WTC11 (cell line): ENCODE data around the gene ELP4. TPM values are rescaled to one million over a fixed set of nuclear protein-coding genes. Genes with fewer than 3 reads are reported as not detected.

Source experiments
- ATAC-seq: fragments of 200-7000 bp; cut with Tn5 transposase; 2 replicates; pipeline ENCODE4 v1.10.0; 2021; ENCODE audit warnings: mild to moderate bottlenecking, moderate library complexity
- CTCF ChIA-PET: fragments of 300-600 bp; sonication (Branson Sonifier 250); formaldehyde crosslinking; loops from one replicate; lab custom pipeline; 2021; ENCODE audit warnings: antibody characterized with exemption; lab: Charles Lee
- POLR2A ChIA-PET: fragments of 350-600 bp; sonication (Branson Sonifier 250); formaldehyde crosslinking; loops from one replicate; lab custom pipeline; 2021; ENCODE audit warnings: antibody characterized with exemption; lab: Charles Lee
- DNase-seq: peaks from one replicate; pipeline ENCODE4 v3.0.0; 2021; ENCODE audit warnings: low spot score
- H3K27ac Mint-ChIP-seq: 2 replicates; pipeline ENCODE4 v1.8.0; 2021; ENCODE audit warnings: mixed read lengths
- H3K27me3 Mint-ChIP-seq: 2 replicates; pipeline ENCODE4 v1.8.0; 2021; ENCODE audit warnings: low read depth, mild to moderate bottlenecking, moderate library complexity, mixed read lengths
- H3K36me3 Mint-ChIP-seq: 2 replicates; pipeline ENCODE4 v1.8.0; 2021; ENCODE audit warnings: mixed read lengths
- H3K4me1 Mint-ChIP-seq: 2 replicates; pipeline ENCODE4 v1.8.0; 2022; ENCODE audit warnings: mixed read lengths
- H3K4me3 Mint-ChIP-seq: 2 replicates; pipeline ENCODE4 v1.8.0; 2021; ENCODE audit warnings: mild to moderate bottlenecking, moderate library complexity, mixed read lengths
- H3K9me3 Mint-ChIP-seq: 2 replicates; pipeline ENCODE4 v1.8.0; 2021; ENCODE audit warnings: mixed read lengths
- AFF4 ChIP-seq: sonication (generic); formaldehyde crosslinking; IDR thresholded peaks from 2 replicates; pipeline ENCODE4 v1.8.1; 2023; ENCODE audit warnings: mild to moderate bottlenecking, missing genetic modification reagents, borderline replicate concordance
- AR ChIP-seq: fragments of 250-450 bp; sonication (Bioruptor Pico); IDR thresholded peaks from 2 replicates; pipeline ENCODE4 v1.9.0; 2021; ENCODE audit warnings: mild to moderate bottlenecking
- CTCF ChIP-seq: fragments of 200-600 bp; IDR thresholded peaks from 2 replicates; pipeline ENCODE4 v1.8.0; 2022; ENCODE audit warnings: antibody characterized with exemption
- EMX1 ChIP-seq: fragments of 250-450 bp; sonication (Bioruptor Pico); IDR thresholded peaks from 2 replicates; pipeline ENCODE4 v1.8.0; 2021; ENCODE audit warnings: mild to moderate bottlenecking
- ESRRA ChIP-seq: sonication (generic); formaldehyde crosslinking; IDR thresholded peaks from 2 replicates; pipeline ENCODE4 v1.8.1; 2022; ENCODE audit warnings: mild to moderate bottlenecking, missing genetic modification reagents, borderline replicate concordance
- FOXJ3 ChIP-seq: sonication (generic); formaldehyde crosslinking; IDR thresholded peaks from 2 replicates; pipeline ENCODE4 v1.9.0; 2021; ENCODE audit warnings: missing genetic modification reagents, mild to moderate bottlenecking, borderline replicate concordance
- HMGXB4 ChIP-seq: sonication (generic); formaldehyde crosslinking; IDR thresholded peaks from 2 replicates; pipeline ENCODE4 v1.8.1; 2023; ENCODE audit warnings: mild to moderate bottlenecking, moderate library complexity, missing genetic modification reagents
- IRF1 ChIP-seq: sonication (generic); formaldehyde crosslinking; IDR thresholded peaks from 2 replicates; pipeline ENCODE4 v1.8.0; 2023; ENCODE audit warnings: missing genetic modification reagents
- KAT7 ChIP-seq: sonication (generic); formaldehyde crosslinking; IDR thresholded peaks from 2 replicates; pipeline ENCODE4 v1.8.1; 2023; ENCODE audit warnings: missing genetic modification reagents, mild to moderate bottlenecking, borderline replicate concordance
- MXD4 ChIP-seq: fragments of 250-450 bp; sonication (Bioruptor Pico); IDR thresholded peaks from 2 replicates; pipeline ENCODE4 v1.8.0; 2021; ENCODE audit warnings: mild to moderate bottlenecking, moderate library complexity, borderline replicate concordance
- MYBL2 ChIP-seq: sonication (generic); formaldehyde crosslinking; IDR thresholded peaks from 2 replicates; pipeline ENCODE4 v1.8.1; 2023; ENCODE audit warnings: mild to moderate bottlenecking, moderate library complexity, missing genetic modification reagents
- STAT6 ChIP-seq: sonication (generic); formaldehyde crosslinking; conservative IDR thresholded peaks from 2 replicates; pipeline ENCODE4 v1.8.1; 2023; ENCODE audit warnings: mild to moderate bottlenecking, low read depth, missing genetic modification reagents, moderate library complexity
- ZBTB43 ChIP-seq: sonication (generic); formaldehyde crosslinking; IDR thresholded peaks from 2 replicates; pipeline ENCODE4 v1.8.1; 2023; ENCODE audit warnings: mild to moderate bottlenecking, missing genetic modification reagents
- total RNA-seq: library from RNA; stranded (reverse); gene quantifications from 3 replicates; pipeline ENCODE4 v1.2.3, GENCODE V29; 2021

ELP4 gene
- total RNA-seq, 1 experiment from 2014 or later, result 14.6 TPM

- Mint-ChIP-seq H3K27ac (no peak overlapping the region), H3K27me3 (no peaks in the 10 kb centered on the region), H3K36me3 (peaks cover 1% of the 10 kb centered on the region; the same call in 1 of the 2 replicates), H3K9me3 (no peaks in the 10 kb centered on the region), H3K4me1 (peaks cover 19% of the 10 kb centered on the region), H3K4me3 (no peak overlapping the region)
- ChIA-PET CTCF (interaction anchor here (1.2 kb wide), 1 partner anchor 157 kb away, joined by 4 read pairs; no protein-coding TSS in a partner anchor), POLR2A (no interaction called here)
- DNase-seq (no peak), ATAC-seq (no peak)
- TF ChIP-seq STAT6 (CRISPR knock-in tag) (no peak), ESRRA (CRISPR knock-in tag) (no peak), ZBTB43 (no peak), IRF1 (CRISPR knock-in tag) (no peak), KAT7 (CRISPR knock-in tag) (no peak), MYBL2 (no peak), EMX1 (no peak), HMGXB4 (CRISPR knock-in tag) (no peak), AFF4 (CRISPR knock-in tag) (no peak)
These were observed 25.1 kb upstream of the ELP4 start for GRCh38 chr11:31484497-31484896.

- POLR2A ChIA-PET, result no interaction called here
- H3K27me3 Mint-ChIP-seq, result no peaks in the 10 kb centered on the region
- TF ChIP-seq CTCF, result peak; percentile 33; the same call in 1 of the 2 replicates
- TF ChIP-seq AR, result no peak
- no peak for TF ChIP-seq MXD4 (CRISPR knock-in tag)
- TF ChIP-seq FOXJ3, result no peak
- TF ChIP-seq, all 79 proteins: peak for 1
- Mint-ChIP-seq H3K4me1 (peaks cover 33% of the 10 kb centered on the region), H3K27ac (no peak overlapping the region), H3K4me3 (no peak overlapping the region), H3K9me3 (no peaks in the 10 kb centered on the region), H3K36me3 (peaks cover 7% of the 10 kb centered on the region)
- ATAC-seq, result peak; percentile 44; the same call in 1 of the 2 replicates
- CTCF ChIA-PET, result interaction anchor here (0.6 kb wide), 1 partner anchor 471 kb away, joined by 3 read pairs; no protein-coding TSS in a partner anchor
- no peak for DNase-seq
These were observed 21.7 kb upstream of the ELP4 start for GRCh38 chr11:31487848-31488247.
